DOHH2 (cell line): ENCODE measurements around the gene ICOSLG.

Experiments used
- EZH2phosphoT487 ChIP-seq: fragments of 200-600 bp; sonication (generic); IDR thresholded peaks from 2 replicates; pipeline ENCODE4 v1.6.1; 2017; ENCODE audit warnings: borderline replicate concordance, mild to moderate bottlenecking, antibody characterized with exemption, low read length, moderate library complexity, mixed read lengths
- TF ChIP-seq, protein P1 (sequence below): fragments of 200-600 bp; sonication (generic); IDR thresholded peaks from one replicate; pipeline ENCODE4 v1.5.1; 2014; ENCODE audit warnings: antibody characterized with exemption, mild to moderate bottlenecking, low read depth, low read length; ENCODE audit not compliant: poor library complexity, severe bottlenecking

GRCh38 chr21:44265734-44266270 is 25.1 kb upstream of the ICOSLG start:
- TF ChIP-seq, protein P1, sequence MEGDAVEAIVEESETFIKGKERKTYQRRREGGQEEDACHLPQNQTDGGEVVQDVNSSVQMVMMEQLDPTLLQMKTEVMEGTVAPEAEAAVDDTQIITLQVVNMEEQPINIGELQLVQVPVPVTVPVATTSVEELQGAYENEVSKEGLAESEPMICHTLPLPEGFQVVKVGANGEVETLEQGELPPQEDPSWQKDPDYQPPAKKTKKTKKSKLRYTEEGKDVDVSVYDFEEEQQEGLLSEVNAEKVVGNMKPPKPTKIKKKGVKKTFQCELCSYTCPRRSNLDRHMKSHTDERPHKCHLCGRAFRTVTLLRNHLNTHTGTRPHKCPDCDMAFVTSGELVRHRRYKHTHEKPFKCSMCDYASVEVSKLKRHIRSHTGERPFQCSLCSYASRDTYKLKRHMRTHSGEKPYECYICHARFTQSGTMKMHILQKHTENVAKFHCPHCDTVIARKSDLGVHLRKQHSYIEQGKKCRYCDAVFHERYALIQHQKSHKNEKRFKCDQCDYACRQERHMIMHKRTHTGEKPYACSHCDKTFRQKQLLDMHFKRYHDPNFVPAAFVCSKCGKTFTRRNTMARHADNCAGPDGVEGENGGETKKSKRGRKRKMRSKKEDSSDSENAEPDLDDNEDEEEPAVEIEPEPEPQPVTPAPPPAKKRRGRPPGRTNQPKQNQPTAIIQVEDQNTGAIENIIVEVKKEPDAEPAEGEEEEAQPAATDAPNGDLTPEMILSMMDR, result no peak
- no peak for TF ChIP-seq EZH2phosphoT487
